NT2/D1 (cell line): ENCODE measurements around the gene EDIL3.

Experiments used
- SUZ12 ChIP-seq: IDR thresholded peaks from 2 replicates; pipeline ENCODE4 v1.6.1; 2011; ENCODE audit not compliant: insufficient read length, insufficient read depth; ENCODE audit errors: extremely low read depth
- YY1 ChIP-seq: IDR thresholded peaks from 2 replicates; pipeline ENCODE4 v1.6.1; 2011; ENCODE audit not compliant: insufficient read length, insufficient read depth
- ZNF274 ChIP-seq: IDR thresholded peaks from 2 replicates; pipeline ENCODE4 v1.6.1; 2011; ENCODE audit warnings: mild to moderate bottlenecking, low read depth, low read length

GRCh38 chr5:84072339-84072738 is 312.3 kb downstream of the EDIL3 start:
- TF ChIP-seq SUZ12 = no peak
- TF ChIP-seq ZNF274 = no peak
- no peak for TF ChIP-seq YY1
